GM18511 (cell line): ENCODE results near the gene HOXA5.

ENCODE experiments used
- ATAC-seq: cut with Tn5 transposase; IDR thresholded peaks from one replicate; pipeline ENCODE4 v1.9.1; 2021; ENCODE audit warnings: mild to moderate bottlenecking, moderate library complexity; ENCODE audit not compliant: unreplicated experiment

HOXA5 gene

GRCh38 chr7:27143023-27143949 is at the start of gene HOXA5:
HOXA5 (minus strand) TSS chr7:27143681; CDS start chr7:27143607, 74 bp downstream.
- ATAC-seq: peak; percentile 71

DNA sequence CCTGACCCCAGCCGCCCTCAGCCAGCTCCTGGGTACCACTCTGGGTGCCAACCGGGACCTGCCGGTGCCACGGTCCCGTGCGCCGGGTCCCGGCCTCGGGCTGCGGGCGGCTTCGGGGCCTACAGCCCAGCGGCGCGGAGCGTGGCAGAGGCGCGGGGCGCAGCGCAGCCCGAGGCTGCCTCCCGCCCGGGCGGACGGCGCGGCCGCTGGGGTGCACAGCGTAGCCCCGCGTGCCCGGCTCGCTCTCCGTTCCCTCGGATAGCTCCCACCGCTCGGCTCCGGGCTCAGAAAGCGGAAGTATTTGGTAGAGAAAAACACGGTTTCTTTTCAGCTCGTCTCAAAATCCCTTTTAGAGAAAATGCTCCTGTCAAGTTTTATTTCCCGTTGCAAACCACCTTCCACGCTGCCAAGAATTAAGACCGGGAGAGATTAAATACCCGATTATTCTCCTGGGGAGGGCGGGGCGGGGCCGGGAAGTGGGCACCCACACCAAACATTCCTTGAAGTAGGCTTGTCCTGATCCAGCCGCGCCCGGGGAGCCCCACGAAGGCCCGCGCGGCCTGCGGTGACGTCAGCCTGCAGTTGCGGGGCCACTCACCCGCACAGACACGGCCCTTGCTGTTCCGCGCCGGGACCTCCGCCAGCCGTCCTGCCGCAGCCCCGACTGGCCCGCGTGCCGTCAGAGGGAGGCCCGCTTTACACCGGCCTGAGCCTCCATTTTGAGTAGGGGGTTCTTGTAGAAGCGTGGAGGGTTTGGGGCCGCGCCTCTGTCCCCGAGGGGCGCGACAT is 49.3 kb upstream of the HOXA5 start:
- ATAC-seq: no peak

GRCh38 chr7:27191833-27192545 is 48.5 kb upstream of the HOXA5 start:
- no peak for ATAC-seq

GRCh38 chr7:27191161-27191731 is 47.8 kb upstream of the HOXA5 start:
- no peak for ATAC-seq

GRCh38 chr7:27189997-27190748 is 46.7 kb upstream of the HOXA5 start:
- ATAC-seq: no peak

- ATAC-seq: no peak
Observed at GRCh38 chr7:27189295-27189996, 46.0 kb upstream of the HOXA5 start.

- no peak for ATAC-seq
Observed at GRCh38 chr7:27188386-27189294, 45.2 kb upstream of the HOXA5 start.

GRCh38 chr7:27187475-27188385 is 44.2 kb upstream of the HOXA5 start:
- no peak for ATAC-seq

DNA sequence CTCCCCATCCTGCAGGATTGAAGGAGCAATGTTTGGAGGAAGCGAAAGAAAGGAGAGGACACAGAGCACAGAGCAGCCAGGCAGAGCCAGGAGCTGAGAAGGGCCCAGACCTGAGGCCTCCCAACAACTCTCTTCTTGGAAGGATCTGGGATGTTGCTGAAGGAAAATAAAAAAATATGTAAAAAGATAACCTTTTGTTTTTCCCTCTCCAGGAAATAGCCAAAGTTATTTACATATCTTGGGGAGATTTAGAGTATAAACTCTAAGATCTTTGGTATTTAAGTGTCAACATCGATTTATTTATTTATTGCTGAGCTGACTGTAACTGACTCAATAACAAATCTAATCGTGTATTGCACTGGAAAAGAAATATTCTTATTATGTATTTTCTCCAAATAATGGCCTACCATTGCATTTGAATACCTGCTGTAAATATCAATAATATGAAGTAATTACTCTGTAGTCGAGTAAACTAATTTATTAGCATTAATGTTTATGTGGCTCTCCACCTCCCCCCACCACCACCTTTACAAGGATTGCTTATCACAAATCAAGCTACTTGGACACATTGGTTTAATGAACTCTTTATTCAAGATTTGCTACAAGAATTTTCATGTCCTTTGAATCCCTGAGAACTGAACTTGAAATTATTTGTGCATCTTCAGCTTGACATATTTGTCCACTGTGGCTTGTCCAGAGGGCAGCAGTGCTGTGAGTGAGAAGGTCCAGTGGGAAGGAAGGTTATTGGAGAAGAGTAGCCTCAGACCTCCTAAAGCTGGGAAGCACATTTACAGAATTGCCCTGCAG is 43.4 kb upstream of the HOXA5 start:
- no peak for ATAC-seq

DNA sequence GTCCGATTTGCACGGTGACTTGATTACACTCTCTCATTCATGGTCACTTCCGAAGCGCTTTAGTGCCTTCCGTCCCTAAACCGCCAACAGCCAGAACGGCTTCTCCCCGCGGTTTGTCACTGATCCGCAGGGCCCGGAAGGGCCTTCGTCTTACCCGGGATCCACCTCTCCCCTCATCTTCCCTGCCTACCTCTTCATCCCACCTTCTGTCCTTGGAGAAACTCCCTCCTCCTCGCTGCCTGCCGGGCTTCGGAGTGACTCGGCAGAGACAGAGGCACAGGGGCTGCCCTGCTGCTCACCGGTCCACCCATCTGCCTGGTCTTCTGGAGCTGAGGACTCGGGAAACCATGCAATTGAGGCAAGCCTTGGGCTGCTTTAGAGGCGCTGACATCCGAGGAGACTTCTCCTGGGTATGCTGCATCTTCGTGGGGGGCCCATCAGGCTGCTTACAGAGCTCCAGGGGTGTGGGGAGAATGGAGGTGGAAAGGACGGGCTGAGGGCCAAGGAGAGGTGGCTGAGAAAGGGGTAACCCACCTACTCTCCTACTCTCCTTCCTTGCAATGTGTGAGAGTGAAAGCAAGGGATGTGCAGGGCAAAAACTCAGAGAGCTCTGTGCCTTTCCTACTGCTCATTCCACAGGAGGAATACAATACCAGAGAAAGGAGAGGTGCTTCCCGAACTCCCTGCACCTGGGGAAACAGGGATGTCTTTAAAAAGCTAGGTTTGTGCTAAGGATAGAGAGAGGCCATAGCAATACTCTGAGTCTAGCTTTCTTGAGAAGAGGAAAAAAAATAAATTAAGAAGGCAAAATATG is 42.6 kb upstream of the HOXA5 start:
- ATAC-seq: no peak

GRCh38 chr7:27185013-27185853 is 41.8 kb upstream of the HOXA5 start, which contains the start of gene HOXA11:
HOXA11 (minus strand) TSS chr7:27185232; CDS start chr7:27185144, 88 bp downstream.
- no peak for ATAC-seq

DNA sequence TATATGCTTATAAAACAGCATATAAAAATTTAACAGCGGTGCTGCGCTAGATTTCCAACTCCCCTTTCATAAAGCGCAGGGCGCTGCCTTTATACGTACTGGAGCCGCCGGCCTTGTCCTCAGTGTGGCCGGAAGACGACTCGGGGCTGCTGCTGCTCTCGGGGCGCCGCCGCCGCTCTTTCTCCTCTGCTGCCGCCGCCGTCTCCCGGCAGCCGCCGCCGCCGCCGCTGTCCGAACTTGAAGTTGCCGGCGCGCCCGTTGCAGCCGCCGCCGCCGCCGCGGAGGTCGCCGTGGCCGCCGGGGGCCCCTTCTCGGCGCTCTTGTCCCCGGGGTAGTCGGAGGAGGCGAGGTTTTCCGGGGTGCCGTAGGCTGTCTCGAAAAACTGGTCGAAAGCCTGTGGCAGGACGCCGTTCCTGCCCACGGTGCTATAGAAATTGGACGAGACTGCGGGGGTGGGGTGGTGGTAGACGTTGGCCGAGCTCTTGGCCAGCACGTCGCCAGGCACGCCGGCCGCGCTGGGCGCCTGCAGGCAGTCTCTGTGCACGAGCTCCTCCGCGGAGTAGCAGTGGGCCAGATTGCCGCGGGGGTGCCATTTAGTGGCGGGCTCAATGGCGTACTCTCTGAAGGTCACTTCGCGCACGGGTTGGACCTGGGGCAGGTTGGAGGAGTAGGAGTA is 41.0 kb upstream of the HOXA5 start:
- ATAC-seq: no peak

GRCh38 chr7:27183682-27184336 is 40.3 kb upstream of the HOXA5 start:
- ATAC-seq: no peak
